Stimulated activated naive CD4-positive, alpha-beta T cell treated with Interleukin-2 at 50 U/mL for 16 hours (primary cell): ENCODE results near the gene PACRG.

ENCODE experiments used
- DNase-seq: peaks from one replicate; lab custom pipeline; 2025; lab: John Stamatoyannopoulos, UW

PACRG gene

GRCh38 chr6:163243692-163244589 lies 516.2 kb downstream of the PACRG start:
- no peak for DNase-seq

GRCh38 chr6:163248051-163248450 lies 520.3 kb downstream of the PACRG start:
- no peak for DNase-seq

GRCh38 chr6:163249651-163250101 lies 521.9 kb downstream of the PACRG start:
- DNase-seq = no peak

- DNase-seq = no peak
Measured at GRCh38 chr6:163250116-163250515, 522.3 kb downstream of the PACRG start.

- DNase-seq = no peak
Measured at GRCh38 chr6:163252061-163252591, 524.4 kb downstream of the PACRG start.

- DNase-seq = no peak
Measured at GRCh38 chr6:163253556-163254213, 525.9 kb downstream of the PACRG start.

- no peak for DNase-seq
Measured at GRCh38 chr6:163254341-163254835, 526.6 kb downstream of the PACRG start.

GRCh38 chr6:163255265-163255664 lies 527.5 kb downstream of the PACRG start:
- no peak for DNase-seq

- no peak for DNase-seq
Measured at GRCh38 chr6:163259689-163260088, 531.9 kb downstream of the PACRG start.

- no peak for DNase-seq
Measured at GRCh38 chr6:163260111-163260895, 532.5 kb downstream of the PACRG start.

GRCh38 chr6:163260911-163261310 lies 533.1 kb downstream of the PACRG start:
- DNase-seq = no peak

GRCh38 chr6:163261361-163261760 lies 533.6 kb downstream of the PACRG start:
- no peak for DNase-seq

GRCh38 chr6:163262080-163262479 lies 534.3 kb downstream of the PACRG start:
- no peak for DNase-seq

GRCh38 chr6:163263196-163263595 lies 535.4 kb downstream of the PACRG start:
- no peak for DNase-seq

- DNase-seq = no peak
Measured at GRCh38 chr6:163263998-163264661, 536.4 kb downstream of the PACRG start.

GRCh38 chr6:163264662-163265035 lies 536.9 kb downstream of the PACRG start:
- DNase-seq = no peak

GRCh38 chr6:163281634-163282033 lies 553.9 kb downstream of the PACRG start:
- no peak for DNase-seq

- no peak for DNase-seq
Measured at GRCh38 chr6:163282672-163283071, 554.9 kb downstream of the PACRG start.

- no peak for DNase-seq
Measured at GRCh38 chr6:163284151-163284550, 556.4 kb downstream of the PACRG start.

- no peak for DNase-seq
Measured at GRCh38 chr6:163285691-163286090, 557.9 kb downstream of the PACRG start.

GRCh38 chr6:163287626-163288025 lies 559.9 kb downstream of the PACRG start:
- no peak for DNase-seq
